ENCODE data around the gene LETM1. TPM values are rescaled to one million over a fixed set of nuclear protein-coding genes. Genes with fewer than 3 reads are reported as not detected.

The LETM1 gene
- total and polyA plus RNA-seq, 2 experiments from 2014 or later = 19.0 to 42.3 TPM

GRCh38 chr4:1768367-1769034 is 87.5 kb downstream of the LETM1 start:
- no peak for DNase-seq
- Histone ChIP-seq H3K27me3 (replicated peaks; ENCODE audit: insufficient read depth) (no peaks in the 10 kb centered on the region), H3K79me2 (ENCODE audit: insufficient read depth) (no peaks in the 10 kb centered on the region), H3K4me3 (no peak overlapping the region), H3K27ac (no peak overlapping the region), H3K9ac (no peak overlapping the region), H3K9me2 (ENCODE audit: insufficient read depth) (no peaks in the 10 kb centered on the region), H3K4me1 (ENCODE audit: insufficient read depth) (no peaks in the 10 kb centered on the region), H3F3A (ENCODE audit: insufficient read depth) (no peaks in the 10 kb centered on the region), H4K20me1 (ENCODE audit: insufficient read depth) (no peaks in the 10 kb centered on the region), H3K9me3 (ENCODE audit: low read depth) (no peaks in the 10 kb centered on the region), H2AFZ (no peak overlapping the region), H3K4me2 (ENCODE audit: unreplicated experiment) (no peak overlapping the region), H3K36me3 (ENCODE audit: low read depth) (no peaks in the 10 kb centered on the region)
- WGBS, 2 experiments (ENCODE audit: low coverage in 1 of 2, low lambda C conversion rate in 2 of 2, missing lambda C conversion rate in 2 of 2) = 89% methylated on average over 23 of the region's 23 CpGs
- TF ChIP-seq EZH2 (IDR thresholded peaks at IDR 0.05; ENCODE audit: insufficient read depth, poor library complexity, severe bottlenecking) (no peak), EZH2phosphoT487 (IDR thresholded peaks at IDR 0.05; ENCODE audit: insufficient read depth, low read depth) (no peak)
- in situ Hi-C loops (cut with MboI) = no loop called here

- Histone ChIP-seq H2AFZ (no peak overlapping the region), H3K4me1 (ENCODE audit: insufficient read depth) (no peaks in the 10 kb centered on the region), H3K79me2 (ENCODE audit: insufficient read depth) (no peaks in the 10 kb centered on the region), H3K9ac (no peak overlapping the region), H3K4me3 (no peak overlapping the region), H3K36me3 (ENCODE audit: low read depth) (no peaks in the 10 kb centered on the region), H3F3A (ENCODE audit: insufficient read depth) (no peaks in the 10 kb centered on the region), H3K4me2 (ENCODE audit: unreplicated experiment) (no peak overlapping the region), H3K27ac (no peak overlapping the region), H3K9me2 (ENCODE audit: insufficient read depth) (no peaks in the 10 kb centered on the region), H3K27me3 (replicated peaks; ENCODE audit: insufficient read depth) (no peaks in the 10 kb centered on the region), H3K9me3 (ENCODE audit: low read depth) (no peaks in the 10 kb centered on the region), H4K20me1 (ENCODE audit: insufficient read depth) (no peaks in the 10 kb centered on the region)
- DNase-seq = peak; percentile 71
- no peak for TF ChIP-seq EZH2 (IDR thresholded peaks at IDR 0.05; ENCODE audit: insufficient read depth, poor library complexity, severe bottlenecking)
- no peak for TF ChIP-seq EZH2phosphoT487 (IDR thresholded peaks at IDR 0.05; ENCODE audit: insufficient read depth, low read depth)
- WGBS, 2 experiments (ENCODE audit: low coverage in 1 of 2, low lambda C conversion rate in 2 of 2, missing lambda C conversion rate in 2 of 2) = 38 to 80% methylated on average over 10 to 22 of the region's 32 CpGs
- in situ Hi-C loops (cut with MboI) = no loop called here
Observed at GRCh38 chr4:1767770-1768366, 88.1 kb downstream of the LETM1 start.

- no peaks in the 10 kb centered on the region for H3K79me2 ChIP-seq (ENCODE audit: insufficient read depth)
- no peak overlapping the region for H2AFZ ChIP-seq
- DNase-seq = peak; percentile 29
- no peak overlapping the region for H3K4me2 ChIP-seq (ENCODE audit: unreplicated experiment)
- no peaks in the 10 kb centered on the region for H3K4me1 ChIP-seq (ENCODE audit: insufficient read depth)
- no peak overlapping the region for H3K9ac ChIP-seq
- H4K20me1 ChIP-seq (ENCODE audit: insufficient read depth) = no peaks in the 10 kb centered on the region
- H3K9me2 ChIP-seq (ENCODE audit: insufficient read depth) = no peaks in the 10 kb centered on the region
- H3K4me3 ChIP-seq = no peak overlapping the region
- no peaks in the 10 kb centered on the region for H3K9me3 ChIP-seq (ENCODE audit: low read depth)
- in situ Hi-C loops (cut with MboI) = no loop called here
- TF ChIP-seq EZH2 (IDR thresholded peaks at IDR 0.05; ENCODE audit: insufficient read depth, poor library complexity, severe bottlenecking) (no peak), EZH2phosphoT487 (IDR thresholded peaks at IDR 0.05; ENCODE audit: insufficient read depth, low read depth) (no peak)
- 0 to 3% methylated on average over 12 to 81 of the region's 84 CpGs for WGBS, 2 experiments (ENCODE audit: low coverage in 1 of 2, low lambda C conversion rate in 2 of 2, missing lambda C conversion rate in 2 of 2)
- H3K36me3 ChIP-seq (ENCODE audit: low read depth) = no peaks in the 10 kb centered on the region
- H3K27me3 ChIP-seq (replicated peaks; ENCODE audit: insufficient read depth) = no peaks in the 10 kb centered on the region
- no peak overlapping the region for H3K27ac ChIP-seq
- no peaks in the 10 kb centered on the region for H3F3A ChIP-seq (ENCODE audit: insufficient read depth)
Observed at GRCh38 chr4:1767061-1767769, 88.7 kb downstream of the LETM1 start.

- no peaks in the 10 kb centered on the region for H3K36me3 ChIP-seq (ENCODE audit: low read depth)
- DNase-seq = no peak
- no peak overlapping the region for H2AFZ ChIP-seq
- no peak overlapping the region for H3K9ac ChIP-seq
- H3K9me3 ChIP-seq (ENCODE audit: low read depth) = no peaks in the 10 kb centered on the region
- in situ Hi-C loops (cut with MboI) = no loop called here
- H3K27me3 ChIP-seq (replicated peaks; ENCODE audit: insufficient read depth) = no peaks in the 10 kb centered on the region
- H3K9me2 ChIP-seq (ENCODE audit: insufficient read depth) = no peaks in the 10 kb centered on the region
- H3K4me2 ChIP-seq (ENCODE audit: unreplicated experiment) = no peak overlapping the region
- H3K27ac ChIP-seq = no peak overlapping the region
- H4K20me1 ChIP-seq (ENCODE audit: insufficient read depth) = no peaks in the 10 kb centered on the region
- no peaks in the 10 kb centered on the region for H3K79me2 ChIP-seq (ENCODE audit: insufficient read depth)
- no peak overlapping the region for H3K4me3 ChIP-seq
- H3K4me1 ChIP-seq (ENCODE audit: insufficient read depth) = no peaks in the 10 kb centered on the region
- WGBS, 2 experiments (ENCODE audit: low coverage in 1 of 2, low lambda C conversion rate in 2 of 2, missing lambda C conversion rate in 2 of 2) = 48 to 71% methylated on average over 22 to 29 of the region's 41 CpGs
- H3F3A ChIP-seq (ENCODE audit: insufficient read depth) = no peaks in the 10 kb centered on the region
- TF ChIP-seq EZH2 (IDR thresholded peaks at IDR 0.05; ENCODE audit: insufficient read depth, poor library complexity, severe bottlenecking) (no peak), EZH2phosphoT487 (IDR thresholded peaks at IDR 0.05; ENCODE audit: insufficient read depth, low read depth) (no peak)
Observed at GRCh38 chr4:1766106-1767060, 89.6 kb downstream of the LETM1 start.
